GM12878 (cell line): Measurements from ENCODE around the gene DCDC2C. TPM values are rescaled to one million over a fixed set of nuclear protein-coding genes. Genes with fewer than 3 reads are reported as not detected.

ENCODE experiments used
- ATAC-seq: fragments of 200-7000 bp; cut with Tn5 transposase; 3 replicates; pipeline ENCODE4 v1.9.1; 2020; ENCODE audit warnings: mild to moderate bottlenecking, moderate library complexity
- BruUV-seq: library from RNA; stranded (reverse); fragments of 400-500 nt; replicated peaks from 2 replicates; lab custom pipeline; 2021; lab: Mats Ljungman, UMichigan
- CTCF ChIA-PET: fragments of 300-600 bp; sonication (Branson Sonifier 250); formaldehyde crosslinking; extraction: SDS; loops from one replicate; lab custom pipeline; 2021; ENCODE audit warnings: inconsistent platforms; lab: Yijun Ruan, JAX
- POLR2A ChIA-PET: fragments of 350-600 bp; formaldehyde crosslinking; extraction: SDS; loops from one replicate; lab custom pipeline; 2021; ENCODE audit warnings: inconsistent platforms; lab: Charles Lee
- RAD21 ChIA-PET: fragments of 300-600 bp; sonication (Branson Sonifier 250); formaldehyde crosslinking; loops from one replicate; lab custom pipeline; 2023; ENCODE audit warnings: antibody characterized with exemption; ENCODE audit not compliant: unreplicated experiment; lab: Charles Lee
- SMC1A ChIA-PET: fragments of 300-600 bp; sonication (Branson Sonifier 250); formaldehyde crosslinking; loops from one replicate; lab custom pipeline; 2023; ENCODE audit not compliant: unreplicated experiment, uncharacterized antibody; lab: Charles Lee
- DNase-seq: peaks from one replicate; pipeline ENCODE4 v3.0.0-alpha.2; 2011; ENCODE audit warnings: low read depth, low spot score
- FAIRE-seq: peaks from 3 replicates; lab custom pipeline; 2011; peaks lifted over from hg19 to GRCh38; lab: Jason Lieb, UNC
- H2AFZ ChIP-seq: 2 replicates; pipeline ENCODE4 v1.6.0; 2011; ENCODE audit warnings: low read depth, low read length, control low read depth; ENCODE audit not compliant: control insufficient read depth
- H3K27ac ChIP-seq: 2 replicates; pipeline ENCODE4 v1.5.1; 2011; ENCODE audit warnings: control low read depth; ENCODE audit not compliant: control insufficient read depth, insufficient read depth
- H3K27me3 ChIP-seq, 2 experiments: replicated peaks in 1 of 2; 2 replicates each; pipeline versions ENCODE4 v1.6.0 to v1.6.1; 2011; ENCODE audit warnings: low read length in 1 of 2; ENCODE audit not compliant: control insufficient read depth in 2 of 2, insufficient read depth in 2 of 2
- H3K36me3 ChIP-seq, 2 experiments: 2 replicates each; pipeline ENCODE4 v1.5.1; 2011; ENCODE audit warnings: low read length in 1 of 2; ENCODE audit not compliant: control insufficient read depth in 2 of 2, insufficient read depth in 2 of 2
- H3K4me1 ChIP-seq: 2 replicates; pipeline ENCODE4 v1.6.1; 2011; ENCODE audit warnings: mild to moderate bottlenecking, low read length, moderate library complexity, mixed read lengths; ENCODE audit not compliant: control insufficient read depth, insufficient read depth
- H3K4me2 ChIP-seq: 2 replicates; pipeline ENCODE4 v1.6.0; 2011; ENCODE audit warnings: control low read depth; ENCODE audit not compliant: control insufficient read depth, insufficient read depth
- H3K4me3 ChIP-seq: fragments of 200-600 bp; sonication (generic); 2 replicates; pipeline ENCODE4 v1.5.1; 2016
- H3K79me2 ChIP-seq: 2 replicates; pipeline ENCODE4 v1.6.0; 2011; ENCODE audit warnings: low read length; ENCODE audit not compliant: control insufficient read depth, insufficient read depth
- H3K9ac ChIP-seq: 2 replicates; pipeline ENCODE4 v1.8.0; 2011; ENCODE audit warnings: low read length, control low read depth, mixed read lengths; ENCODE audit not compliant: control insufficient read depth, insufficient read depth
- H3K9me3 ChIP-seq: replicated peaks from 3 replicates; pipeline ENCODE4 v1.5.1; 2011; ENCODE audit warnings: mild to moderate bottlenecking, low read length; ENCODE audit not compliant: control insufficient read depth, insufficient read depth
- H4K20me1 ChIP-seq: 2 replicates; pipeline ENCODE4 v1.6.0; 2011; ENCODE audit not compliant: control insufficient read depth, insufficient read depth
- CBFB ChIP-seq: IDR thresholded peaks from 2 replicates; pipeline ENCODE4 v1.6.1; 2016; ENCODE audit warnings: antibody characterized with exemption, low read depth
- POLR2A ChIP-seq: IDR thresholded peaks from 2 replicates; pipeline ENCODE4 v1.6.1; 2011; ENCODE audit warnings: low read depth, mild to moderate bottlenecking, low read length
- SMAD5 ChIP-seq: IDR thresholded peaks from 2 replicates; pipeline ENCODE4 v1.6.1; 2016; ENCODE audit warnings: antibody characterized with exemption, low read depth
- SMC3 ChIP-seq: IDR thresholded peaks from 2 replicates; pipeline ENCODE4 v1.6.1; 2011; ENCODE audit warnings: low read length, improper control_type of control experiment, borderline replicate concordance
- TBL1XR1 ChIP-seq: IDR thresholded peaks from 2 replicates; pipeline ENCODE4 v1.6.1; 2012; ENCODE audit warnings: low read depth, low read length, improper control_type of control experiment
- ZNF217 ChIP-seq: fragments of 450-650 bp; IDR thresholded peaks from 2 replicates; pipeline ENCODE4 v1.6.1; 2017; ENCODE audit warnings: antibody characterized with exemption, mild to moderate bottlenecking
- WGBS: methylation state at CpG from one replicate; pipeline ENCODE4 v1.1.6; 2016; ENCODE audit warnings: low lambda C conversion rate; ENCODE audit not compliant: insufficient replicate concordance, insufficient coverage; ENCODE audit errors: missing lambda C conversion rate; 5-methylcytosine and 5-hydroxymethylcytosine counted together
- in situ Hi-C: fragments of 300-500 bp; cut with MboI; formaldehyde crosslinking; loops from 9 replicates; pipeline ENCODE4 v1.14.3; 2018; ENCODE audit warnings: mixed read lengths
- intact Hi-C: fragments of 100-400 bp; cut with micrococcal nuclease; formaldehyde crosslinking; loops from one replicate; pipeline ENCODE4 v1.14.2; 2022; ENCODE audit not compliant: unreplicated experiment
- polyA plus RNA-seq, 11 experiments: library from polyadenylated mRNA; depleted of rRNA in 4 of 11; unstranded in 6 of 11; stranded (reverse) in 5 of 11; fragments of >200 nt; fragmentation: Nextera tagmentation in 4 of 11; fragmentation: Illumina TruSeq in 1 of 11; extraction: Ambion mirVana in 4 of 11; extraction: Trizol in 1 of 11; gene quantifications; 1 replicate in 1 of 11; 2 replicates in 10 of 11; pipeline versions ENCODE4 v1.2.1 to v1.2.3, GENCODE V29; 2011 to 2016; ENCODE audit warnings: inconsistent platforms in 2 of 11, missing spikeins in 2 of 11, low read depth in 1 of 11
- total RNA-seq, 4 experiments: library from RNA; depleted of rRNA in 3 of 4; stranded (reverse); fragments of >200 nt in 3 of 4; fragmentation: Illumina TruSeq in 1 of 4; extraction: Trizol in 1 of 4; gene quantifications; 2 replicates each; pipeline versions ENCODE4 v1.2.1 to v1.2.3, GENCODE V29; 2013 to 2021
- TF ChIP-seq, protein P1 (sequence below): fragments of 450-650 bp; formaldehyde crosslinking; IDR thresholded peaks from 2 replicates; pipeline ENCODE4 v1.4.0; 2022; ENCODE audit warnings: mild to moderate bottlenecking, moderate library complexity
- TF ChIP-seq, protein P2 (sequence below): fragments of 450-650 bp; IDR thresholded peaks from 2 replicates; pipeline ENCODE4 v1.6.1; 2017; ENCODE audit warnings: borderline replicate concordance
- TF ChIP-seq, protein P3 (sequence below): IDR thresholded peaks from 2 replicates; pipeline ENCODE4 v1.6.1; 2011; ENCODE audit warnings: low read depth, low read length, improper control_type of control experiment, borderline replicate concordance
- TF ChIP-seq, protein P4 (sequence below): IDR thresholded peaks from 2 replicates; pipeline ENCODE4 v1.6.1; 2011; ENCODE audit warnings: low read depth, mild to moderate bottlenecking, low read length, moderate library complexity, borderline replicate concordance; ENCODE audit errors: extremely low read depth
- TF ChIP-seq, protein P5 (sequence below): IDR thresholded peaks from 2 replicates; pipeline ENCODE4 v1.6.1; 2012; ENCODE audit warnings: low read depth, low read length, improper control_type of control experiment
- TF ChIP-seq, protein P6 (sequence below): IDR thresholded peaks from 2 replicates; pipeline ENCODE4 v1.6.1; 2012; ENCODE audit warnings: mild to moderate bottlenecking, low read depth, low read length

The DCDC2C gene
- total and polyA plus RNA-seq, 10 of the 15 experiments (the other 5 are each of a cell fraction or from before 2014, with no cell fraction given), result not detected

DNA sequence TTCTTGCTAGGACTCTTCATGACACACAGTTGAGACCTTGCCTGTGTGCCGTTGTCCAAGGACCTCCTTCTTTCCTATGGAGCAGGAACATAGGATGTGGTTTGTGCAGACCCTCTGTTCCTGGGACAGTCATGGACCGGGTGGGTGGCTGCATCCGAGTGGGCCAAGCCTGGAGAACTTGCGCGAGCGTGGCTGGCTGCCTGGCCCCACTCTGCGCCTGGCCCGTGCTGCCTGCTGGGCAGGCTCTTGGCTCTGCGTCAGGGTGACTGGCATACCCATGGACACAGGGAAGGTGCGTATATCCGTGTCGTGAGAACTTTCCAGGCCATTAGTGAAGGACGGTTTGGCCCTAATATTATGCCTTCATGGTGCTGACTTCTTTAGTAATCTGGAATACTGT is 68.2 kb downstream of the DCDC2C start (continued):
- TF ChIP-seq CBFB (no peak), POLR2A (no peak)
- TF ChIP-seq, protein P1, sequence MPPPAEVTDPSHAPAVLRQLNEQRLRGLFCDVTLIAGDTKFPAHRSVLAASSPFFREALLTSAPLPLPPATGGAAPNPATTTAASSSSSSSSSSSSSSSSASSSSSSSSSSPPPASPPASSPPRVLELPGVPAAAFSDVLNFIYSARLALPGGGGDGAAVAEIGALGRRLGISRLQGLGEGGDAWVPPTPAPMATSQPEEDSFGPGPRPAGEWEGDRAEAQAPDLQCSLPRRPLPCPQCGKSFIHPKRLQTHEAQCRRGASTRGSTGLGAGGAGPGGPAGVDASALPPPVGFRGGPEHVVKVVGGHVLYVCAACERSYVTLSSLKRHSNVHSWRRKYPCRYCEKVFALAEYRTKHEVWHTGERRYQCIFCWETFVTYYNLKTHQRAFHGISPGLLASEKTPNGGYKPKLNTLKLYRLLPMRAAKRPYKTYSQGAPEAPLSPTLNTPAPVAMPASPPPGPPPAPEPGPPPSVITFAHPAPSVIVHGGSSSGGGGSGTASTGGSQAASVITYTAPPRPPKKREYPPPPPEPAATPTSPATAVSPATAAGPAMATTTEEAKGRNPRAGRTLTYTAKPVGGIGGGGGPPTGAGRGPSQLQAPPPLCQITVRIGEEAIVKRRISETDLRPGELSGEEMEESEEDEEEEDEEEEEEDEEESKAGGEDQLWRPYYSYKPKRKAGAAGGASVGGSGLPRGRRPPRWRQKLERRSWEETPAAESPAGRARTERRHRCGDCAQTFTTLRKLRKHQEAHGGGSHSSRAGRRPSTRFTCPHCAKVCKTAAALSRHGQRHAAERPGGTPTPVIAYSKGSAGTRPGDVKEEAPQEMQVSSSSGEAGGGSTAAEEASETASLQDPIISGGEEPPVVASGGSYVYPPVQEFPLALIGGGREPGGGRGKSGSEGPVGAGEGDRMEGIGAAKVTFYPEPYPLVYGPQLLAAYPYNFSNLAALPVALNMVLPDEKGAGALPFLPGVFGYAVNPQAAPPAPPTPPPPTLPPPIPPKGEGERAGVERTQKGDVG (CRISPR knock-in tag), result no peak
- TF ChIP-seq, protein P2, sequence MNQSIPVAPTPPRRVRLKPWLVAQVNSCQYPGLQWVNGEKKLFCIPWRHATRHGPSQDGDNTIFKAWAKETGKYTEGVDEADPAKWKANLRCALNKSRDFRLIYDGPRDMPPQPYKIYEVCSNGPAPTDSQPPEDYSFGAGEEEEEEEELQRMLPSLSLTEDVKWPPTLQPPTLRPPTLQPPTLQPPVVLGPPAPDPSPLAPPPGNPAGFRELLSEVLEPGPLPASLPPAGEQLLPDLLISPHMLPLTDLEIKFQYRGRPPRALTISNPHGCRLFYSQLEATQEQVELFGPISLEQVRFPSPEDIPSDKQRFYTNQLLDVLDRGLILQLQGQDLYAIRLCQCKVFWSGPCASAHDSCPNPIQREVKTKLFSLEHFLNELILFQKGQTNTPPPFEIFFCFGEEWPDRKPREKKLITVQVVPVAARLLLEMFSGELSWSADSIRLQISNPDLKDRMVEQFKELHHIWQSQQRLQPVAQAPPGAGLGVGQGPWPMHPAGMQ, result no peak
- TF ChIP-seq, all 136 proteins: peak for 0

DNA sequence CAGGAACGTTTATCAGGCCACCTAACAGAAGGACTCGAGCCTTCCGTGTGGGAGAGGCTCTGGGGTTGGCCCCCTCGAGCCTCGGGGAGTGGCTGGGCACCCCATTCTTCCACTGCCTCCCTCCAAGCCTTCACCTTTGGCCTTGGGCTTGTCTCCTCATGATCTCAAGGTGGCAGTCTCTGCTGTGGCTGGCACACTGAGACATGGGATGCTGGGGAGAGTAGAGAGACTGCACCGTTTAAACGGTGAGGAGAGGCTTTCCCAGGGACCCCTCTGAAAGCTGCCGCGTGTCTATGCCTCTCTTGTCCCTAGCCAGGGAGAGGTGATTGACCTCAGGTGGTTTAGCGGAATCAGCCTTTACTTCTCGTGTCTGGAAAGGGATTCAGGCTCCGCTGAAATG is 71.0 kb downstream of the DCDC2C start:
- POLR2A ChIA-PET, result no interaction called here
- H2AFZ ChIP-seq, result no peak overlapping the region
- H3K79me2 ChIP-seq, result no peaks in the 10 kb centered on the region
- no peaks in the 10 kb centered on the region for H3K4me1 ChIP-seq
- ATAC-seq, result no peak
- H3K27me3 ChIP-seq, result peaks cover 0 to 2% of the 10 kb centered on the region in 2 experiments; a peak in 2 of 4 replicates
- H3K27ac ChIP-seq, result no peak overlapping the region
- intact Hi-C loops, result no loop called here
- no peak overlapping the region for H3K4me3 ChIP-seq
- DNase-seq, result no peak
- FAIRE-seq, result no peak
- BruUV-seq, result no TSS peak
- in situ Hi-C loops, result no loop called here
- RAD21 ChIA-PET, result no interaction called here
- WGBS, result 49% methylated on average over 12 of the region's 12 CpGs
- H3K4me2 ChIP-seq, result no peak overlapping the region
- H3K9me3 ChIP-seq, result no peaks in the 10 kb centered on the region; the same call in 2 of the 3 replicates
- SMC1A ChIA-PET, result interaction anchor here (0.6 kb wide), 1 partner anchor 113 kb away, joined by 3 read pairs; no protein-coding TSS in a partner anchor
- no peaks in the 10 kb centered on the region for H4K20me1 ChIP-seq
- no peak overlapping the region for H3K9ac ChIP-seq
- CTCF ChIA-PET, result interaction anchor here (1.3 kb wide), 1 partner anchor 46 kb away, joined by 3 read pairs; no protein-coding TSS in a partner anchor
- no peaks in the 10 kb centered on the region for H3K36me3 ChIP-seq
- TF ChIP-seq TBL1XR1 (no peak), SMC3 (no peak), SMAD5 (no peak), ZNF217 (no peak)
- TF ChIP-seq, protein P3, sequence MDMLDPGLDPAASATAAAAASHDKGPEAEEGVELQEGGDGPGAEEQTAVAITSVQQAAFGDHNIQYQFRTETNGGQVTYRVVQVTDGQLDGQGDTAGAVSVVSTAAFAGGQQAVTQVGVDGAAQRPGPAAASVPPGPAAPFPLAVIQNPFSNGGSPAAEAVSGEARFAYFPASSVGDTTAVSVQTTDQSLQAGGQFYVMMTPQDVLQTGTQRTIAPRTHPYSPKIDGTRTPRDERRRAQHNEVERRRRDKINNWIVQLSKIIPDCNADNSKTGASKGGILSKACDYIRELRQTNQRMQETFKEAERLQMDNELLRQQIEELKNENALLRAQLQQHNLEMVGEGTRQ, result no peak
- TF ChIP-seq, protein P4, sequence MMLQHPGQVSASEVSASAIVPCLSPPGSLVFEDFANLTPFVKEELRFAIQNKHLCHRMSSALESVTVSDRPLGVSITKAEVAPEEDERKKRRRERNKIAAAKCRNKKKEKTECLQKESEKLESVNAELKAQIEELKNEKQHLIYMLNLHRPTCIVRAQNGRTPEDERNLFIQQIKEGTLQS, result no peak
- TF ChIP-seq, protein P5, sequence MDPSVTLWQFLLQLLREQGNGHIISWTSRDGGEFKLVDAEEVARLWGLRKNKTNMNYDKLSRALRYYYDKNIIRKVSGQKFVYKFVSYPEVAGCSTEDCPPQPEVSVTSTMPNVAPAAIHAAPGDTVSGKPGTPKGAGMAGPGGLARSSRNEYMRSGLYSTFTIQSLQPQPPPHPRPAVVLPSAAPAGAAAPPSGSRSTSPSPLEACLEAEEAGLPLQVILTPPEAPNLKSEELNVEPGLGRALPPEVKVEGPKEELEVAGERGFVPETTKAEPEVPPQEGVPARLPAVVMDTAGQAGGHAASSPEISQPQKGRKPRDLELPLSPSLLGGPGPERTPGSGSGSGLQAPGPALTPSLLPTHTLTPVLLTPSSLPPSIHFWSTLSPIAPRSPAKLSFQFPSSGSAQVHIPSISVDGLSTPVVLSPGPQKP, result no peak
- TF ChIP-seq, protein P6, sequence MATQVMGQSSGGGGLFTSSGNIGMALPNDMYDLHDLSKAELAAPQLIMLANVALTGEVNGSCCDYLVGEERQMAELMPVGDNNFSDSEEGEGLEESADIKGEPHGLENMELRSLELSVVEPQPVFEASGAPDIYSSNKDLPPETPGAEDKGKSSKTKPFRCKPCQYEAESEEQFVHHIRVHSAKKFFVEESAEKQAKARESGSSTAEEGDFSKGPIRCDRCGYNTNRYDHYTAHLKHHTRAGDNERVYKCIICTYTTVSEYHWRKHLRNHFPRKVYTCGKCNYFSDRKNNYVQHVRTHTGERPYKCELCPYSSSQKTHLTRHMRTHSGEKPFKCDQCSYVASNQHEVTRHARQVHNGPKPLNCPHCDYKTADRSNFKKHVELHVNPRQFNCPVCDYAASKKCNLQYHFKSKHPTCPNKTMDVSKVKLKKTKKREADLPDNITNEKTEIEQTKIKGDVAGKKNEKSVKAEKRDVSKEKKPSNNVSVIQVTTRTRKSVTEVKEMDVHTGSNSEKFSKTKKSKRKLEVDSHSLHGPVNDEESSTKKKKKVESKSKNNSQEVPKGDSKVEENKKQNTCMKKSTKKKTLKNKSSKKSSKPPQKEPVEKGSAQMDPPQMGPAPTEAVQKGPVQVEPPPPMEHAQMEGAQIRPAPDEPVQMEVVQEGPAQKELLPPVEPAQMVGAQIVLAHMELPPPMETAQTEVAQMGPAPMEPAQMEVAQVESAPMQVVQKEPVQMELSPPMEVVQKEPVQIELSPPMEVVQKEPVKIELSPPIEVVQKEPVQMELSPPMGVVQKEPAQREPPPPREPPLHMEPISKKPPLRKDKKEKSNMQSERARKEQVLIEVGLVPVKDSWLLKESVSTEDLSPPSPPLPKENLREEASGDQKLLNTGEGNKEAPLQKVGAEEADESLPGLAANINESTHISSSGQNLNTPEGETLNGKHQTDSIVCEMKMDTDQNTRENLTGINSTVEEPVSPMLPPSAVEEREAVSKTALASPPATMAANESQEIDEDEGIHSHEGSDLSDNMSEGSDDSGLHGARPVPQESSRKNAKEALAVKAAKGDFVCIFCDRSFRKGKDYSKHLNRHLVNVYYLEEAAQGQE, result no peak
